HG03565 (cell line): Measurements from ENCODE around the gene PPIG.
"Not testable (repeated sequence)": the region's sequence is repeated elsewhere in the genome, so short reads cannot be mapped to it uniquely, and the experiment has no call there.

Source experiments
- ATAC-seq: cut with Tn5 transposase; IDR thresholded peaks from one replicate; pipeline ENCODE4 v1.9.1; 2021; ENCODE audit warnings: mild to moderate bottlenecking, moderate library complexity; ENCODE audit not compliant: unreplicated experiment

The PPIG gene

DNA sequence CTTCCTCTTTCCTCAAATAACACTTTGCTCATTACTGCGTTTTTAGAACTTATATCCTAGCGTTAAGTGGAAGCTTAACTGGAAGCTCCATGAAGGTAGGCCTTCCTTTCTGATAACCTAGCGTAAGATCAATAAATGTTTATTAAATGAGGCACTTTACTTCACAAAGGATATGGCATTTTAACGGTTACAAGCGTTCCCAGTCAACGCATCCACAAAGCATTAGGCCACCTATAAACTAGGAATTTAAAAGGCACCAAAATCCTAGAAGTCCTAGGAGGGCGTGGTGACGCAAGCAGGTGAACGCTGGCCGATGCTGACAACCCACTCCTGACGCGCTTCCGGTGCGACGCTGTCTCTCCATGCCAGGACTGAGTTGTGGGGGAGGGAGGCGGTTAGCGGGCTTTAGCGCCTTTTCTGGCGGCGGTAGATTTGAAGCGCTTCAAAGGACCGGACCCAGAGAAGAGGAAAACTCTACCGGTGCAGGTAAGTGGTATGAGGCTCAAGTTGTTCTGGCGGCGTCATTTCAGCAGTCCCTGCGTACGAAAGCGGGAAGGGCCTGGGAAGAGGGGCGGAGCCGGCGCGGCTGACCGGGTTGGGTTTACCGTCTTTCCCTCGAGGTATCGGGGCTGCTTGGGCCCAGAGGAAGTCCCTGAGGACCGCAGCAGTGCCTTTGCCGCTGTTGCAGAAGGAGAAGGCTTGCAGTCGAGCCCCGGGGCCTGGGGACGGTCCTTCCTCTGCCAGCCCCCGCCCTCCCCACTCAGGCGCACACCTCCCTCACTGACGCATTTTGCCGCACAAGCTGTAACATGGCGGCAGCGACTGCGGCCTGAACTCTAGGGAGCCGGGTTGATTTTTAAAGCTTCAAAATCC is at the start of gene PPIG:
Gene PPIG (plus strand): TSS at position 347 of the 873 bp plus-strand sequence. CDS start 19,691 bp downstream, outside the sequence.
- ATAC-seq = peak; percentile 85

DNA sequence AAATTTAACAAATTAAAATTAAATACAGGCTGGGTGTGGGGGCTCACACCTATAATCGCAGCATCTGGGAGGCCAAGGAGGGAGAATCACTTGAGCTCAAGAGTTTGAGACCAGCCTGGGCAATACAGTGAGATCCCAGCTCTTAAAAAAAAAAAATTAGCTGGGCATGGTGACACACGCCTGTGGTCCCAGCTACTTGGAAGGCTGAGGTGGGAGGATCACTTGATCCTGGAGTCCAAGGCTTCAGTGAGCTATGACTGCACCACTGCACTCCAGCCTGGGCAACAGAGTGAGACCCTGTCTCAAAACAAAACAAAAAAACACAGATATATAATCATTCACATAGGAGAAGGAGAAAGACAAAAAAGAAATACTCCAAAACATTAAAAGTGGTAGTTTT is 44.7 kb upstream of the PPIG start:
- not testable (repeated sequence) for ATAC-seq

DNA sequence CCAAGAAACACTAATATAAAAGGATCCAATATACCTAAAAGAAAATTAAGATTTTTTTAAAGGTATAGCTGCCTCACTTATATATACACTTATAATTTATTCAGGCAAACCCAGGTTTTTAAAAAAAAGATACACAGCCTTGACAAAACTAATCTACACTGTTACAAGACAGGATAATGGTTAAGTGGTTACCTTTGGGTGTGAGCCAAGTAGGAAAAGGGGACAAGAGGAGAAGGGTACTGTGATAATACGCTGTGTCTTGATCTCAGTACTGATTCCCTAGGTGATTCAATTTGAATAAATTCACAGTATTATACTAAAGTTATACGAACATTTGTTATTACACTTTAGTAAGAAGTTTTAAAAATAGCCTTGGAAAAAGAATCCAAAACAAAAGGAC is 44.0 kb upstream of the PPIG start:
- no peak for ATAC-seq

DNA sequence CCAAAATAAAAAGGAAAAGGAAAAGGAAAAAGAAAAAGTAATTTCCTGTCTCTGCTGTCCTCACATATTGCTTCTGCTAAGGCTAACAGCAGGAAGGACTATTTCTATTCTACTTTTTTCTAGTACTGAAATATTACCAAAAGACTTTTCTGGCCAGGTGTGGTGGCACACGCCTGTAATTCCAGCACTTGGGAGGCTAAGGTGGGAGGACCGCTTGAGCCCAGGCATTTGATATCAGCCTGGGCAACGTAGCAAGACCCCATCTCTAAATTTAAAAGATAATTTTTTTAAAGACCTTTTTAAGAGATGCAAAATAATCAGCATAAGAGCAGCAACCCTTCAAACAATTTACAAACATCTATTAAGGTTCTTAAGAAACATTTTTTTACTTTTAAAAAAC is 41.7 kb upstream of the PPIG start:
- no peak for ATAC-seq

DNA sequence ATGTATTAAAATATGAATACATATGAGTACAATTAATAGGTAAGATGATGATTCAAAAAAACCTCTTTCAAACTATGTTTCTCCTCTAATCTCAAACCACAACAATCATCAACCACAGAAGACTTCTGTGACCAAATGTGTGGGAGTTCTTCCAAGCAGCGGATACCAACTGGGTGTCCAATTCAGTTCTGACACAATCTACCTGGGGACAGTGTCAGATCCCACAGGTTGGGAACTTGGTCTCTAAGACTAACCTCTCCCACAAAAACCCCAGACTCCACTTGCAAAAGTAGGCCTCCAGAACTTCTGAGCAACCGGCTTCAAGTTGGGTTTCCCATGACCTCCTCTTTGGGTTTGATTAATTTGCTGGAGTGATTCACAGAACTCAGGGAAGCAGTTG is 37.4 kb upstream of the PPIG start:
- no peak for ATAC-seq

DNA sequence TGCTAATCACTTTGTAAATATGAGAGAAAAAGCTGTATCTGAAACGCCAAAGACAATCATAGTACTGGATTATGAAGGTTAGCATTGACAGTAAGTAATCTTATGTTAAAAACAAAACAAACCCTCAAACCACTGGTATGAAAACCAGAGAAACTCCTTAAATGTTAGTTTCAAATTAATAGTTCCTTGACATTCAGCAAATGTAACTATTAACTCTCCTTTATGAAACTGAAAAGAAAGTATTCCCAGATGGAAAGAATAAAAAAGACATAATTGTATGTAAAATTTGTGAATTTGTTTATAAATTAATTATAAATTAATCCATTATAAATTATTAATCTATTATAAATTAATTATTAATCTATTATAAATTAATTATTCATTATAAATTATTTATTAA is 22.8 kb upstream of the PPIG start:
- ATAC-seq = no peak

DNA sequence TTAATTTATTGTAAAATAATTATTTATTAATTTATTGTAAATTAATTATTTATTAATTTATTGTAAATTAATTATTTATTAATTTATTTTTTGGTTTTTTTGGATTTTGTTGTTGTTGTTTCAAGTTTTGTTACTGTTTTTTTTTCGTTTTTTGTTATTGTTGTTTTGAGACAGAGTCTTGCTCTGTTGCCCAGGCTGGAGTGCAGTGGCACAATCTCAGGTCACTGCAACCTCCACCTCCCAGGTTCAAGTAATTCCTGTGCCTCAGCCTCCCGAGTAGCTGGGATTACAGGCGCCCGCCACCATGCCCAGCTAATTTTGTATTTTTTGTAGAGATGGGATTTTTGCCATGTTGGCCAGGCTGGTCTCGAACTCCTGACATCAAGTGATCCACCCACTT is 22.1 kb upstream of the PPIG start:
- ATAC-seq = not testable (repeated sequence)

DNA sequence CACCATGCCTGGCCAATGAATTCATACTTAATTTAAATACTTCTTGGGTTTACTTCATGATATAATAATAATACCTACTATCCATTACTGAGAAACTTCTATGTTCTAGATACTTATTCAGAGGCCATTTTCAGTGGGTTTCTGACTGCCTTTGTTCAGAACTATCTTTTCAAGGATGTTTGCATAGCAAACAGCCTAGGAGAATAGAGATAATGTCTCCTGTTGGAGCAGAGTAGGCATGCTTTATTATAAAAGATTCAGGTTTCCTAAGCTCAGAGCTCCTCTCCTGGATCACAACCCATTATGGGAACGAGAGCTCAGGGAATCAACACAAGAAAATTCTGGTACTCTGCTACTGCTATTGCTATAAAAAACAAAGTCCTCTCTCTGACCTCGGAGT is 21.6 kb upstream of the PPIG start:
- no peak for ATAC-seq

DNA sequence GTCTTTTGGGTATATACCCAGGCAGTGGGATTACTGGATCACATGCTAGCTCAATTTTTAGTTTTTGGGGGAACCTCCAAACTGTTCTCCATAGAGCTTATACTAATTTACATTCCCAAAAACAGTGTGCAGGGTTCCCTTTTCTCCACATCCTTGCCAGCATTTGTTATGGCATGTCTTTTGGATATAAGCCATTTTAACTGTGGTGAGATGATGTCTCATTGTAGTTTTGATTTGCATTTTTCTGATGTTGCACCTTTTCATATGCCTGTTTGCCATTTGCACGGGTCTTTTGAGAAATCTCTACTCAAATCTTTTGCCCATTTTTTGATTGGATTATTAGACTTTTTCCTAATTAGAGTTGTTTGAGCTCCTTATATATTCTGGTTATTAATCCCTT is 18.5 kb upstream of the PPIG start:
- ATAC-seq = no peak

DNA sequence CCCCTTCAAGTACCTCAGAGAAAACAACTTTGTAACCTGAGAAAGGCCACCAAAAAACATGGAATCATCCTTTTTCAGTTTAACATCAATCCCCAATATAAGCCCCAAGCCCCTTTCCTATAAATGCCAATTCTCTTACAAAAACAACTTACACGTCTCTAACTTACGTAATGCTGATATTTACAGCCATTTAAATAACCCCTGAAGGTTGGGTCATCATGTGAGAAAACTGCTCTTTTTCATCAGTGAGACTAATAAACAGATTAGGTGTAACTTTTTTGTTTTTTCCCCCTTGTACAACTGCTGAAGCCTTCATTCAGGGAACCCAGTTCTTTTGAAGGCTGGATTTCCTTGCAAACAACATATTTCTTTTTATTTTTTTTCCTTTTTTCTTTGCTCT is 14.2 kb upstream of the PPIG start:
- ATAC-seq = no peak

DNA sequence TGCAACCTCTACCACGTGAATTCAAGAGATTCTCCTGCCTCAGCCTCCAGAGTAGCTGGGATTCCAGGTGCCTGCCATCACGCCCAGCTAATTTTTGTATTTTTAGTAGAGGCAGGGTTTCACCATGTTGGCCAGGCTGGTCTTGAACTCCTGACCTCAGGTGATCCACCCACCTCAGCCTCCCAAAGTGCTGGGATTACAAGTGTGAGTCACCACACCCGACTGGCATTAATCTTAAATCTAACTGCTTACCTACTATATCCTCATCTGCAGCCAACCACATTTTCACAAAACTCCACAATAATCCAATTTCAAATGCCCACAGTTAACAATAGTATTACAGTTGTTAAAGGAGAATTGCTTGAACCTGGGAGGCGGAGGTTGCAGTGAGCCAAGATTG is 13.4 kb upstream of the PPIG start:
- not testable (repeated sequence) for ATAC-seq

DNA sequence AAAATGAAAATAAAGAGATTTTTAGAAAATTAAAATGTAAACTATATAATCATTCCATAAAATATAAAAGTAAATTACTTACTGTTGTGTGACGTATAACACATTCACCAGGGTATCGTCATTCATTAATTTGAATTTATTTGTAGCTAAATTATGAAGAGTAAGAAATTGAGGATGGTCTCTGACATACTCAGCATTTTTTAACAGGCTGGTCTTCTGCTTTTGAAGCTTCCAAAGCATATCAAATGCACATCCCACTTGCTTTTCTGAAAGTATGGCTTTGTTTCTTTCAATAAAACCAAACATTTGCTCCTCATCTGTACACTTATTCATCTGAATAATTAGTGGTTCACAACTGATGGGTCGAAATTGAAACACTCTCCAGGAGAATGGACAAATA is 12.6 kb upstream of the PPIG start:
- ATAC-seq = no peak

DNA sequence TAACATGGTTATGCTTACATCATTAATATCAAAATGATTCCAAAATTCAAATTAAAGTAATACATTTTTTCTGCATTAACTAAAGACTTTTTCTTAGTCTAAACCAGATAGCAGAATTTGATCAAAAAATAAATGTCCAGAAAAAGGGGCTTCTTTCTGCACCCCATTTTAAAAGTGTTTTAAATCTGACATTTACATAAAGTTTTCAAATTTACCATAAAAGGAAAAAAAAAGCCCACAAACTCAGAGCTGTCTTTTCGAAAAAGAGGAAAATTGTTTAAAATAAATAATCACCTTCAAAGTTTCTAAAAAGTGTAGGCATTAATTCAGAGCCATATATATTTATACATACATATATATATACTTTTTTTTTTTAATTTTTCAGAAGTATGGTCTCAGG is 12.0 kb upstream of the PPIG start:
- no peak for ATAC-seq

DNA sequence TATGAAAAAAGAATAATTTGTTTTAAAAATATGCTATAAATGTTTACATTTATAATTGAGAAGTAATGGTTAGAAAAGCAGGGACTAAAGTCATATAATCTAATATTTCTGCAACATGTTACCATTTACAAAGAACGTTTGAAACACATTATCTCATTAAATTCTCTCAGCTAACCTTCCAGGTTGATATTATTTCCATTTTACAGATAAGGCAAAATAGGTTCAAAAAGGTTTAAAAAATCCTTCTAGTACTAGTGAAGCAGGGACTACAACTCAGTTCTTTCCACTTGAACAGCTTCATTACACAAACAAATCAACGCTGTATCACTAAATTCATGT is 11.4 kb upstream of the PPIG start:
- ATAC-seq = no peak

DNA sequence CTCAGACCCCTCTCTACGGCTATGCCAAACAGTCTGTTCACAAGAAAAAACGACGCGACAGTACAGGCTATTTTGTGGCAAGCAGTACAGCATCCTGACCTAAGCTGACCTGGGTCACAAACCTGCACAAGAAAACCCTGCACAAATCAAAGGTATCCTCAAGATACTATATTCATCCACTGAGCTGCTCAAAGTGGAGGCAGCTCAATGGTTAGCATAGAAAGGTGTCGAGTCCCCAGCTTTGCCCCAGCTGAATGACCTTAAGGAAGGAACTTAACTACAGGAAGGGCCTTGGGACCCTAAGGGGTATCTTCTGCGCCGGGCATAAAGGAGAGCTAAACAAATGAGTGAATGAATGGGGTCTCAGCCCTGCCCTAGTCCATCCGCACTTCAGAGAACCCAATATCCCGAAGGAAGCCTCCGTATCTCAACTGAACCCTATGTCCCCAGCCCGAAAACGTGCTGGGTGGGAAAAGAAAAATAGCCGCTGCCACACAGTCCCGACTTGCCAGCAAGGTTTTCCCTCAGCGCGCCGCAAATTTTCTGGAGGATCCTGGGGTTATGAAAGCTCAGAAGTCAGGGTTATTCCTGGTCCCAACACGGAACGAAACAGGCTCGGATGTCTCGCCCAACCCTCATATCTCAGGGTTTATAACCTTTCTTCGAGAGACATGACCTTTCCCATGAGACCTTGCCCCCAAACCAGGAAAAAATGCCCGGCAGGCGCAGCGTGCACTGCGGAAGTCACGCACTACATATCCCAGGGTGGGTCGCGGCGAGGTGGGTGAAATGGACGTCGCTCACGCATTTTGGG is 10.8 kb upstream of the PPIG start, which contains the start of gene FASTKD1:
Gene FASTKD1 (minus strand): TSS at position 706 of the 814 bp plus-strand sequence. CDS start 1,836 bp downstream, outside the sequence.
- ATAC-seq = peak; percentile 99

DNA sequence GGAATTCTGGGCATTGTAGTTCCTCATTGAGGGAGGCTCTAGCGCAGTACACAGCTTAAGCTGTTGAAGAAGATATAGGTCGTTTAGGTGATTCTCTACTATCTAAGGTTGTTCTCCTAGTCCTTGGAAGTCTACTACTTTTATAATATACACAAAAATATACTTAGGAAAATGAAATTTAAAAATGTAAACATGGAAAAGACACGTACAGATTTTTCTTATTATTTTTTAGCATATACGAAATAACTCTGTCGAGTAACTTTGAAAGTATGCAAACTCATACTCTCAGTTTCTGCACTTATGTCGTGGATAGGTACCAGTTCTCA is 10.2 kb upstream of the PPIG start:
- no peak for ATAC-seq

DNA sequence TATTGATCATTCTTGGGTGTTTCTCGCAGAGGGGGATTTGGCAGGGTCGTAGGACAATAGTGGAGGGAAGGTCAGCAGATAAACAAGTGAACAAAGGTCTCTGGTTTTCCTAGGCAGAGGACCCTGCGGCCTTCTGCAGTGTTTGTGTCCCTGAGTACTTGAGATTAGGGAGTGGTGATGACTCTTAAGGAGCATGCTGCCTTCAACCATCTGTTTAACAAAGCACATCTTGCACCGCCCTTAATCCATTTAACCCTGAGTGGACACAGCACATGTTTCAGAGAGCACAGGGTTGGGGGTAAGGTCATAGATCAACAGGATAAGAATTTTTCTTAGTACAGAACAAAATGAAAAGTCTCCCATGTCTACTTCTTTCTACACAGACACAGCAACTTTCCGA is 9.6 kb upstream of the PPIG start:
- not testable (repeated sequence) for ATAC-seq

DNA sequence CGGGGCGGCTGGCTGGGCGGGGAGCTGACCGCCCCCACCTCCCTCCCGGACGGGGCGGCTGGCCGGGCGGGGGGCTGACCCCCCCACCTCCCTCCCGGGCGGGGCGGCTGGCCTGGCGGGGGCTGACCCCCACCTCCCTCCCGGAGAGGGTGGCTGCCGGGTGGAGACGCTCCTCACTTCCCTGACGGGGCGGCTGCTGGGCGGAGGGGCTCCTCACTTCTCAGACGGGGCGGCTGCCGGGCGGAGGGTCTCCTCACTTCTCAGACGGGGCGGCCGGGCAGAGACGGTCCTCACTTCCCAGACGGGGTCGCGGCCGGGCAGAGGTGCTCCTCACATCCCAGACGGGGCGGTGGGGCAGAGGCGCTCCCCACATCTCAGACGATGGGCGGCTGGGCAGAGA is 8.9 kb upstream of the PPIG start:
- not testable (repeated sequence) for ATAC-seq

DNA sequence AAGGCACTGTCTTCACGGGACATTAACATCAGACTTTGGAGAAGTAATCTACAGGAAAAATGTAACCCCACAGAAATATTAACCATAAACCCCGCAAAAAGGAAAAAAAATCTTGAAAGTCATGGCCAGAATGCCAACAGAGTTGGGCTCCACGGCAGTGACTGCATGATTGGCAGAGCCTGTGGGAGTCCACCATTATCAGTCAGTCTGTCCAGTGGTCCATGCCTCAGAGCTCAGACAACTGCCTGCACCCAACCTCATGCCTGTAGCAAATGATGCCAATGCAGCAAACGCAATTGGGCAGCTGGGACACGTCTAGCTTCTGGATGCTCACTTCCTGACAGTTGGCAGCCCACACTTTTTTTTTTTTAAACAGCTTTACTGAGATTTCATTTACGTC is 5.1 kb upstream of the PPIG start:
- no peak for ATAC-seq

DNA sequence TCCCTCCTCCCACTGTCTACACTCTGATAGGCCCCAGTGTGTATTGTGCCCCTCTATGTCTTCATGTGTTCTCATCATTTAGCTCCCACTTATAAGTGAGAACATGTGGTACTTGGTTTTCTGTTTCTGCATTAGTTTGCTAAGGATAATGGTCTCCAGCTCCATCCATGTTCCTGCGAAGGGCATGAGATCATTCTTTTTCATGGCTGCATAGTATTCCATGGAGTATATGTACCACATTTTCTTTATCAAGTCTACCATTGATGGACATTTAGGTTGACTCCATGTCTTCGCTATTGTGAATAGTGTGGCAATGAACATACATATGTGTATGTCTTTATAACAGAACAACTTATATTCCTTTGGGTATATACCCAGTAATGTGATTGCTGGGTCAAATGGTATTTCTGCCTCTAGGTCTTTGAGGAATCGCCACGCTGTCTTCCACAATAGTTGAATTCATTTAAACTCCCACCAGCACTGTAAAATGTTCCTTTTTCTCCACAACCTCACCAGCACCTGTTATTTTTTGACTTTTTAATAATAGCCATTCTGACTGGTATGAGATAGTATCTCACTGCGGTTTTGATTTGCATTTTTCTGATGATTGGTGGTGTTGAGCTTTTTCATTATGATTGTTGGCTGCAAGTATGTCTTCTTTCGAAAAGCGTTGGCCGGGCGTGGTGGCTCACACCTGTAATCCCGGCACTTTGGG is 1.4 kb upstream of the PPIG start:
- ATAC-seq = not testable (repeated sequence)

DNA sequence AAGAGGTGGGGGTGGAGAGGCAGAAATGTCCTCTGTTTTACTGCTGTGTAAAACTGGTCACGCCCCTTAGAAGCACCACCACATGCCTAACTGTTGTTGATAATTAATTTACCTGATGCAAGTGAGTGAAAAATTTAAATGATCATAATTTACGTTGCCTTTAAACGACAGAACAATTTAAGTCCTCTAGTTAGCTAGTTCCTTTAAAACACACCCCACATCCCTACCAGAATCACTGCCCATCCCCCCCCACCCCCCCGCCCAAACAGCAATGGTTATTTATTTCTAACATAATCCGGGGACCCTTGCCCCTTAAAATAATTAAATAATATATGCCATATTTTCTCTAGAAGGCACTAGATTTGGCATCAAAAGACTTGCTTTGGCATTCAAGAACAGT is 633 bp upstream of the PPIG start:
- no peak for ATAC-seq

DNA sequence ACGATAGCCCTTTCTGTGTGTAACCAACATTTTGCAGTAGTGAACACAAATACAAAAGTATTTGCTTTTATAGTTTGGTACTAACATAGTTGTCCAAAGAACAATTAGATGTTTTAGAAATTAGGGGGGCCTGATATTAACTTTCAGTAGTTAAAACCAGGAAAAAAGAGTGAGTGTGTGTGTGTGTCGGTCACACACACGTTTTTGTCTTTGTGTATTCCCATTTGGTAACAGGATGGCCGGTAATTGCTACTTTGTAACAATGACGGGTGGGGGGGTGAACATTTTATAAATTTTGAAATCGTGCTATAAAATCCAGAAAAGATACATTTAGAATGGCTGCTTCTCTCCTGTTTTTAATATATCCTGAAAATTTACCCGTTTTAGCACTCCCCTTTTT is 1.5 kb downstream of the PPIG start:
- no peak for ATAC-seq
